ENCODE data around the gene DLG2. TPM values are rescaled to one million over a fixed set of nuclear protein-coding genes. Genes with fewer than 3 reads are reported as not detected.

Gene DLG2
- total and polyA plus RNA-seq, 3 experiments from 2014 or later = 0.81 to 1.5 (median 1.3) TPM

- H3K4me3 Mint-ChIP-seq = no peak overlapping the region
- H3K27ac Mint-ChIP-seq = no peak overlapping the region
- Histone ChIP-seq H3K27me3 (ENCODE audit: insufficient read depth, low read length, poor library complexity, severe bottlenecking) (no peaks in the 10 kb centered on the region), H3K4me1 (ENCODE audit: insufficient read depth, low read length) (no peaks in the 10 kb centered on the region), H3K36me3 (ENCODE audit: insufficient read depth, low read length) (no peaks in the 10 kb centered on the region), H3K27ac (ENCODE audit: low read depth, low read length) (no peak overlapping the region), H3K9me3 (ENCODE audit: low read length) (peaks cover 4% of the 10 kb centered on the region), H3K4me3 (ENCODE audit: low read length) (no peak overlapping the region)
- POLR2A ChIA-PET = no interaction called here
- no peaks in the 10 kb centered on the region for H3K27me3 Mint-ChIP-seq
- no peaks in the 10 kb centered on the region for H3K36me3 Mint-ChIP-seq
- H3K9me3 Mint-ChIP-seq = peaks cover 3 to 35% (median 10%) of the 10 kb centered on the region in 5 donors
- H3K4me1 Mint-ChIP-seq = no peaks in the 10 kb centered on the region
- CTCF ChIA-PET = no interaction called here
- DNase-seq = no peak
These were observed 984.6 kb downstream of the DLG2 start for GRCh38 chr11:84642500-84642899.

- ChIA-PET CTCF (no interaction called here), POLR2A (no interaction called here)
- DNase-seq = no peak
- Mint-ChIP-seq H3K27ac (no peak overlapping the region), H3K4me1 (no peaks in the 10 kb centered on the region), H3K36me3 (no peaks in the 10 kb centered on the region), H3K4me3 (no peak overlapping the region), H3K9me3 (peaks cover 4 to 37% (median 10%) of the 10 kb centered on the region in 5 donors), H3K27me3 (no peaks in the 10 kb centered on the region)
- no peaks in the 10 kb centered on the region for H3K9me3 ChIP-seq (ENCODE audit: low read length)
- no peak overlapping the region for H3K27ac ChIP-seq (ENCODE audit: low read depth, low read length)
- no peaks in the 10 kb centered on the region for H3K4me1 ChIP-seq (ENCODE audit: insufficient read depth, low read length)
- H3K4me3 ChIP-seq (ENCODE audit: low read length) = no peak overlapping the region
- H3K36me3 ChIP-seq (ENCODE audit: insufficient read depth, low read length) = no peaks in the 10 kb centered on the region
- no peaks in the 10 kb centered on the region for H3K27me3 ChIP-seq (ENCODE audit: insufficient read depth, low read length, poor library complexity, severe bottlenecking)
These were observed 992.8 kb downstream of the DLG2 start for GRCh38 chr11:84634309-84634708.

GRCh38 chr11:84628871-84629620, 998.1 kb downstream of the DLG2 start:
- Histone ChIP-seq H3K36me3 (ENCODE audit: insufficient read depth, low read length) (no peaks in the 10 kb centered on the region), H3K27ac (ENCODE audit: low read depth, low read length) (no peak overlapping the region), H3K4me3 (ENCODE audit: low read length) (no peak overlapping the region), H3K27me3 (ENCODE audit: insufficient read depth, low read length, poor library complexity, severe bottlenecking) (no peaks in the 10 kb centered on the region), H3K4me1 (ENCODE audit: insufficient read depth, low read length) (no peaks in the 10 kb centered on the region), H3K9me3 (ENCODE audit: low read length) (no peaks in the 10 kb centered on the region)
- H3K9me3 Mint-ChIP-seq = peaks cover 7 to 32% (median 18%) of the 10 kb centered on the region in 5 donors
- CTCF ChIA-PET = no interaction called here
- no peak overlapping the region for H3K27ac Mint-ChIP-seq
- no peaks in the 10 kb centered on the region for H3K27me3 Mint-ChIP-seq
- no peaks in the 10 kb centered on the region for H3K36me3 Mint-ChIP-seq
- no peak overlapping the region for H3K4me3 Mint-ChIP-seq
- H3K4me1 Mint-ChIP-seq = no peaks in the 10 kb centered on the region
- no peak for DNase-seq
- POLR2A ChIA-PET = no interaction called here

DNA sequence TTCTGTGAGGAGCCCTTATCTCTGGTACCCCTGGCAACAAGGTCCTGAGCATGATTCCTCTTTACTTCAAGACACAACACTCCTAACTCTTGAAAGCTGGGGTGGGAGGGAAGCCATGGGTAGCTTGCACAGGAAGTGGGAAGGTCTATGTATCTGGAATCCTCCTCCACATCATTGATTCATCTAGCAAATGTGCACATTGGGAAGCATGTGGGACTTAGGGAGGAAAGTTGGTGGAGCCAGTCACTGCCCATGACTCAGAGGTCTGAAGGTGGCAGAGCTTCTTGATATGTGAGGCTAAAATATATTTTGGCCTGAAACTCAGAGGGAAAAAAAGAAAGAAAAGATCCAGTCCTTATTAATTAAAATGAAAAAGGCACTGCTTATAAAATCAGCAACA, 1000.9 kb downstream of the DLG2 start:
- no peak overlapping the region for H3K4me3 ChIP-seq (ENCODE audit: low read length)
- H3K4me3 Mint-ChIP-seq = no peak overlapping the region
- H3K27me3 Mint-ChIP-seq = no peaks in the 10 kb centered on the region
- no peaks in the 10 kb centered on the region for H3K36me3 ChIP-seq (ENCODE audit: insufficient read depth, low read length)
- POLR2A ChIA-PET = no interaction called here
- H3K9me3 Mint-ChIP-seq = peaks cover 6 to 34% (median 15%) of the 10 kb centered on the region in 5 donors
- H3K27ac Mint-ChIP-seq = no peak overlapping the region
- no peak overlapping the region for H3K27ac ChIP-seq (ENCODE audit: low read depth, low read length)
- no peaks in the 10 kb centered on the region for H3K4me1 ChIP-seq (ENCODE audit: insufficient read depth, low read length)
- H3K4me1 Mint-ChIP-seq = no peaks in the 10 kb centered on the region
- H3K27me3 ChIP-seq (ENCODE audit: insufficient read depth, low read length, poor library complexity, severe bottlenecking) = no peaks in the 10 kb centered on the region
- H3K9me3 ChIP-seq (ENCODE audit: low read length) = no peaks in the 10 kb centered on the region
- DNase-seq = no peak
- CTCF ChIA-PET = no interaction called here
- no peaks in the 10 kb centered on the region for H3K36me3 Mint-ChIP-seq

GRCh38 chr11:84612645-84613044, 1014.5 kb downstream of the DLG2 start:
- Mint-ChIP-seq H3K27ac (no peak overlapping the region), H3K36me3 (peaks cover 0 to 1% (median 0%) of the 10 kb centered on the region in 3 donors), H3K4me1 (no peaks in the 10 kb centered on the region), H3K4me3 (no peak overlapping the region), H3K9me3 (peaks cover 6 to 25% (median 8%) of the 10 kb centered on the region in 5 donors), H3K27me3 (no peaks in the 10 kb centered on the region)
- Histone ChIP-seq H3K36me3 (ENCODE audit: insufficient read depth, low read length) (no peaks in the 10 kb centered on the region), H3K9me3 (ENCODE audit: low read length) (no peaks in the 10 kb centered on the region), H3K4me1 (ENCODE audit: insufficient read depth, low read length) (no peaks in the 10 kb centered on the region), H3K27me3 (ENCODE audit: insufficient read depth, low read length, poor library complexity, severe bottlenecking) (no peaks in the 10 kb centered on the region), H3K4me3 (ENCODE audit: low read length) (no peak overlapping the region), H3K27ac (ENCODE audit: low read depth, low read length) (no peak overlapping the region)
- CTCF ChIA-PET = no interaction called here
- POLR2A ChIA-PET = no interaction called here
- DNase-seq = no peak

DNA sequence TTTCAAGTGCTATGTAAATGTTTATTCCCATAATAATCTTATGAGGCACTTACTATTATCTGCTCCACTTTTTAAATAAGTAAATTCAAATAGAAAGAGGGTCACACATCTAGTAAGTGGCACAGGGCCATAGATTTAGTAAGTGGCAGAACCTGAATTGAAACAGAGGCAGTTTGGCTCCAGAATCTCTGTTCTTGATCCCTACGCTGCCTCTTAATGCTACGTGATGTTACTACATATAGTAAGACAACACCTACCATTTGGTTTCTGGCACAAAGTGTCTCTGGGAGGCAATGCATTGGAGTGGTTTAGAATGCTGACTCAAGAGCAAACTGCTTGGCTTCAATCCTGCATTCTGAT, 1018.3 kb downstream of the DLG2 start:
- no peaks in the 10 kb centered on the region for H3K4me1 Mint-ChIP-seq
- H3K36me3 ChIP-seq (ENCODE audit: insufficient read depth, low read length) = no peaks in the 10 kb centered on the region
- H3K27me3 ChIP-seq (ENCODE audit: insufficient read depth, low read length, poor library complexity, severe bottlenecking) = no peaks in the 10 kb centered on the region
- no peak overlapping the region for H3K27ac Mint-ChIP-seq
- H3K9me3 ChIP-seq (ENCODE audit: low read length) = no peaks in the 10 kb centered on the region
- peaks cover 0 to 1% (median 0%) of the 10 kb centered on the region in 3 donors for H3K36me3 Mint-ChIP-seq
- CTCF ChIA-PET = no interaction called here
- H3K27me3 Mint-ChIP-seq = no peaks in the 10 kb centered on the region
- H3K27ac ChIP-seq (ENCODE audit: low read depth, low read length) = no peak overlapping the region
- H3K9me3 Mint-ChIP-seq = peaks cover 6 to 28% (median 9%) of the 10 kb centered on the region in 5 donors
- H3K4me3 ChIP-seq (ENCODE audit: low read length) = no peak overlapping the region
- no peaks in the 10 kb centered on the region for H3K4me1 ChIP-seq (ENCODE audit: insufficient read depth, low read length)
- H3K4me3 Mint-ChIP-seq = no peak overlapping the region
- no peak for DNase-seq
- POLR2A ChIA-PET = no interaction called here

GRCh38 chr11:84607975-84608836, 1018.9 kb downstream of the DLG2 start:
- H3K9me3 ChIP-seq (ENCODE audit: low read length) = no peaks in the 10 kb centered on the region
- Mint-ChIP-seq H3K4me1 (no peaks in the 10 kb centered on the region), H3K9me3 (peaks cover 4 to 28% (median 8%) of the 10 kb centered on the region in 5 donors), H3K27ac (no peak overlapping the region), H3K27me3 (no peaks in the 10 kb centered on the region), H3K4me3 (no peak overlapping the region), H3K36me3 (peaks cover 0 to 1% (median 0%) of the 10 kb centered on the region in 3 donors)
- CTCF ChIA-PET = no interaction called here
- POLR2A ChIA-PET = no interaction called here
- no peaks in the 10 kb centered on the region for H3K36me3 ChIP-seq (ENCODE audit: insufficient read depth, low read length)
- DNase-seq = no peak
- no peaks in the 10 kb centered on the region for H3K4me1 ChIP-seq (ENCODE audit: insufficient read depth, low read length)
- no peak overlapping the region for H3K4me3 ChIP-seq (ENCODE audit: low read length)
- no peaks in the 10 kb centered on the region for H3K27me3 ChIP-seq (ENCODE audit: insufficient read depth, low read length, poor library complexity, severe bottlenecking)
- H3K27ac ChIP-seq (ENCODE audit: low read depth, low read length) = no peak overlapping the region

DNA sequence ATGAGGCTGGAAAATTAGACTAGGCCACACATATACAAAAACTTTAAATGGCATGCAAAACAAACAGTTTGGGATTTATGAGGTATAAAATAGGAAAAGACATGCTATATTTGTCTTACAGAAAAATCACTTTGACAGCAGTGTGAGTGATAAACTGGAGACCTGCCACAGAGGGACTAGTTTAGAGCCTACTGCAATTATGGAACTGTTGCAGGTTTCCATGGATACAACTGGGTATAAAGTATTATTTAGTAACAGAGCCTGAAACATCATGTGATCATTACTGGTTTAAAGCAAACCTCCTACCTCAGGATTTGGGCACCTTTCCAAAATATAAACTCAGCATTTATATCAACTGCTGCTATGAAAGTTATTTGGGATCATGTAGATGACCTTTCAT, 1032.5 kb downstream of the DLG2 start:
- Histone ChIP-seq H3K27me3 (ENCODE audit: insufficient read depth, low read length, poor library complexity, severe bottlenecking) (no peaks in the 10 kb centered on the region), H3K4me1 (ENCODE audit: insufficient read depth, low read length) (no peaks in the 10 kb centered on the region), H3K4me3 (ENCODE audit: low read length) (no peak overlapping the region), H3K27ac (ENCODE audit: low read depth, low read length) (no peak overlapping the region), H3K36me3 (ENCODE audit: insufficient read depth, low read length) (no peaks in the 10 kb centered on the region), H3K9me3 (ENCODE audit: low read length) (no peaks in the 10 kb centered on the region)
- Mint-ChIP-seq H3K4me1 (no peaks in the 10 kb centered on the region), H3K27ac (no peak overlapping the region), H3K36me3 (no peaks in the 10 kb centered on the region), H3K27me3 (no peaks in the 10 kb centered on the region), H3K9me3 (peaks cover 17 to 33% (median 22%) of the 10 kb centered on the region in 5 donors), H3K4me3 (no peak overlapping the region)
- ChIA-PET POLR2A (no interaction called here), CTCF (no interaction called here)
- no peak for DNase-seq
